ENCODE results near the gene BCL2L13.
"Not testable (repeated sequence)": the region's sequence is repeated elsewhere in the genome, so short reads cannot be mapped to it uniquely, and the experiment has no call there.

BCL2L13 gene

GRCh38 chr22:17764852-17765251 is 126.3 kb downstream of the BCL2L13 start:
- DNase-seq, result not testable (repeated sequence)

- no peak for DNase-seq
Measured at GRCh38 chr22:17767233-17768065, 128.9 kb downstream of the BCL2L13 start.

- DNase-seq, result no peak
Measured at GRCh38 chr22:17769013-17769715, 130.6 kb downstream of the BCL2L13 start.

- no peak for DNase-seq
Measured at GRCh38 chr22:17769716-17770082, 131.1 kb downstream of the BCL2L13 start.

- DNase-seq, result no peak
Measured at GRCh38 chr22:17770180-17771077, 131.9 kb downstream of the BCL2L13 start.

- DNase-seq, result peak in 2 of 3 experiments; percentile 1 to 2
Measured at GRCh38 chr22:17772249-17772957, 133.8 kb downstream of the BCL2L13 start.

GRCh38 chr22:17772958-17773605 is 134.5 kb downstream of the BCL2L13 start:
- DNase-seq, result no peak

GRCh38 chr22:17773606-17774205 is 135.1 kb downstream of the BCL2L13 start:
- DNase-seq, result peak; percentile 64 to 80 (median 70)

- peak in 1 of 3 experiments; percentile 49 for DNase-seq
Measured at GRCh38 chr22:17774206-17774925, 135.8 kb downstream of the BCL2L13 start, which contains the start of gene BID. Gene BID, minus strand, starts transcription at chr22:17774469. Its CDS starts 24,353 bp downstream, at chr22:17750116.

GRCh38 chr22:17774926-17775685 is 136.5 kb downstream of the BCL2L13 start:
- peak in 1 of 3 experiments; percentile 6 for DNase-seq

- DNase-seq, result no peak
Measured at GRCh38 chr22:17775781-17776465, 137.4 kb downstream of the BCL2L13 start.

GRCh38 chr22:17777005-17777716 is 138.6 kb downstream of the BCL2L13 start:
- DNase-seq, result no peak

- DNase-seq, result no peak
Measured at GRCh38 chr22:17777717-17778044, 139.1 kb downstream of the BCL2L13 start.

GRCh38 chr22:17778412-17778976 is 139.9 kb downstream of the BCL2L13 start:
- DNase-seq, result no peak

GRCh38 chr22:17779286-17780115 is 140.9 kb downstream of the BCL2L13 start:
- DNase-seq, result no peak

- DNase-seq, result no peak
Measured at GRCh38 chr22:17780116-17780740, 141.7 kb downstream of the BCL2L13 start.
